ENCODE results near the gene SMAD2.

- TF ChIP-seq CTCF (IDR thresholded peaks at IDR 0.05) (no peak), POLR2AphosphoS5 (IDR thresholded peaks at IDR 0.05; ENCODE audit: insufficient read depth in 1 of 2, low read depth in 1 of 2) (no peak)
Observed at GRCh38 chr18:47946889-47947288, 16.4 kb upstream of the SMAD2 start.
